Tibial nerve (tissue), 4 donors: Measurements from ENCODE around the gene BMPR1B.

Experiments used
- EP300 ChIP-seq, 2 donors: sonication (generic); formaldehyde crosslinking; IDR thresholded peaks; one replicate each; pipeline ENCODE4 v1.6.1; 2017; ENCODE audit warnings: antibody characterized with exemption in 2 of 2, mild to moderate bottlenecking in 1 of 2
- POLR2A ChIP-seq, 2 donors: fragments of 450-650 bp; IDR thresholded peaks; one replicate each; pipeline ENCODE4 v1.6.1; 2017; ENCODE audit warnings: antibody characterized with exemption in 2 of 2, mild to moderate bottlenecking in 2 of 2, moderate library complexity in 2 of 2
- TF ChIP-seq, protein P1 (sequence below), 5 experiments: fragments of 200-600 bp in 3 of 5; fragments of 450-650 bp in 2 of 5; sonication (generic) in 3 of 5; IDR thresholded peaks; one replicate each; pipeline ENCODE4 v1.5.1; 2016 to 2019; ENCODE audit warnings: antibody characterized with exemption in 5 of 5, mild to moderate bottlenecking in 3 of 5, moderate library complexity in 2 of 5

DNA sequence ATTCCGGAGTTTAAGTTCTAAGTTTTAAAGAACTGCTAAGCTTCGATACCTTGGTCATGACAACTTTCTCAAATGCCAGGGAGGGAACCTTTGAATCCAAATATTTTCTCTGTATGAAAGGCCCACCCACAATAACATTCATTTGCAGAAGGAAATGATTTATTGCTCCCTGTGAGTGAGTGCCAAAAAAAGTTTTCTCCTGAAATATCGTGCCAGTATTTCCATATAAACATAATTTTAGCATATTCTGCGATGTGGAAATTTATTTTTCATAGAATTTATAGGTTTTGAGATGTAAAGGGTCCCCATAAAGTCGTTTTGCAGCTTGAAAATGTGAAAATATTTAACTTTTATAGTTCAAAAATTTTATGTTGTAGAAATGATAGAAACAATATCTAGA is 53.9 kb downstream of the BMPR1B start:
- TF ChIP-seq POLR2A (IDR thresholded peaks at IDR 0.05) (no peak), EP300 (IDR thresholded peaks at IDR 0.05) (no peak)
- TF ChIP-seq, protein P1, sequence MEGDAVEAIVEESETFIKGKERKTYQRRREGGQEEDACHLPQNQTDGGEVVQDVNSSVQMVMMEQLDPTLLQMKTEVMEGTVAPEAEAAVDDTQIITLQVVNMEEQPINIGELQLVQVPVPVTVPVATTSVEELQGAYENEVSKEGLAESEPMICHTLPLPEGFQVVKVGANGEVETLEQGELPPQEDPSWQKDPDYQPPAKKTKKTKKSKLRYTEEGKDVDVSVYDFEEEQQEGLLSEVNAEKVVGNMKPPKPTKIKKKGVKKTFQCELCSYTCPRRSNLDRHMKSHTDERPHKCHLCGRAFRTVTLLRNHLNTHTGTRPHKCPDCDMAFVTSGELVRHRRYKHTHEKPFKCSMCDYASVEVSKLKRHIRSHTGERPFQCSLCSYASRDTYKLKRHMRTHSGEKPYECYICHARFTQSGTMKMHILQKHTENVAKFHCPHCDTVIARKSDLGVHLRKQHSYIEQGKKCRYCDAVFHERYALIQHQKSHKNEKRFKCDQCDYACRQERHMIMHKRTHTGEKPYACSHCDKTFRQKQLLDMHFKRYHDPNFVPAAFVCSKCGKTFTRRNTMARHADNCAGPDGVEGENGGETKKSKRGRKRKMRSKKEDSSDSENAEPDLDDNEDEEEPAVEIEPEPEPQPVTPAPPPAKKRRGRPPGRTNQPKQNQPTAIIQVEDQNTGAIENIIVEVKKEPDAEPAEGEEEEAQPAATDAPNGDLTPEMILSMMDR (IDR thresholded peaks at IDR 0.05), result no peak
